GM18858 (cell line): Measurements from ENCODE around the gene LPXN.
A peak's percentile ranks its signal among the peaks of the same experiment; 100 is the strongest.

Source experiments
- ATAC-seq: cut with Tn5 transposase; IDR thresholded peaks from one replicate; pipeline ENCODE4 v1.9.1; 2021; ENCODE audit not compliant: unreplicated experiment

Gene LPXN

GRCh38 chr11:58525037-58525614 lies 50.5 kb downstream of the LPXN start:
- ATAC-seq, result peak; percentile 89

- peak; percentile 10 for ATAC-seq
Measured at GRCh38 chr11:58524232-58525036, 51.2 kb downstream of the LPXN start.

GRCh38 chr11:58513747-58514367 lies 61.8 kb downstream of the LPXN start:
- ATAC-seq, result no peak

GRCh38 chr11:58511636-58512035 lies 64.0 kb downstream of the LPXN start:
- no peak for ATAC-seq

GRCh38 chr11:58509748-58510147 lies 65.9 kb downstream of the LPXN start:
- ATAC-seq, result no peak

- ATAC-seq, result no peak
Measured at GRCh38 chr11:58508814-58509213, 66.8 kb downstream of the LPXN start.

GRCh38 chr11:58508005-58508404 lies 67.7 kb downstream of the LPXN start, which contains the start of gene OR5B21:
TSS of gene OR5B21 (minus strand) at chr11:58508105. CDS start at chr11:58508105, 0 bp downstream.
- ATAC-seq, result no peak

- no peak for ATAC-seq
Measured at GRCh38 chr11:58507355-58507754, 68.3 kb downstream of the LPXN start.

- peak; percentile 39 for ATAC-seq
Measured at GRCh38 chr11:58506935-58507334, 68.7 kb downstream of the LPXN start.

- no peak for ATAC-seq
Measured at GRCh38 chr11:58505849-58506248, 69.8 kb downstream of the LPXN start.

- no peak for ATAC-seq
Measured at GRCh38 chr11:58504232-58504631, 71.4 kb downstream of the LPXN start.

GRCh38 chr11:58503361-58503856 lies 72.2 kb downstream of the LPXN start:
- ATAC-seq, result peak; percentile 96

GRCh38 chr11:58502004-58502403 lies 73.7 kb downstream of the LPXN start:
- no peak for ATAC-seq

- ATAC-seq, result no peak
Measured at GRCh38 chr11:58498464-58498863, 77.2 kb downstream of the LPXN start.

- ATAC-seq, result no peak
Measured at GRCh38 chr11:58497951-58498350, 77.7 kb downstream of the LPXN start.

- ATAC-seq, result peak; percentile 41
Measured at GRCh38 chr11:58495906-58496305, 79.8 kb downstream of the LPXN start.

GRCh38 chr11:58494101-58494500 lies 81.6 kb downstream of the LPXN start:
- ATAC-seq, result no peak

- no peak for ATAC-seq
Measured at GRCh38 chr11:58493676-58494075, 82.0 kb downstream of the LPXN start.

GRCh38 chr11:58490827-58491226 lies 84.8 kb downstream of the LPXN start:
- ATAC-seq, result no peak

- ATAC-seq, result no peak
Measured at GRCh38 chr11:58487170-58487569, 88.5 kb downstream of the LPXN start.

- ATAC-seq, result no peak
Measured at GRCh38 chr11:58485961-58486360, 89.7 kb downstream of the LPXN start.
